DMS53 treated with DMSO at 0.1 percent for 48 hours (cell line): ENCODE data around the gene TMEM252.
A peak's percentile ranks its signal among the peaks of the same experiment; 100 is the strongest.

Source experiments
- DNase-seq: peaks from one replicate; lab custom pipeline; 2025; ENCODE audit not compliant: unreplicated experiment; lab: John Stamatoyannopoulos, UW

The TMEM252 gene

GRCh38 chr9:68540712-68541535 is at the start of gene TMEM252:
TMEM252 (minus strand) TSS chr9:68540883; CDS start chr9:68540814, 69 bp downstream.
- DNase-seq = no peak

GRCh38 chr9:68585034-68585761 is 44.5 kb upstream of the TMEM252 start:
- DNase-seq = no peak

GRCh38 chr9:68584189-68585033 is 43.7 kb upstream of the TMEM252 start:
- DNase-seq = peak; percentile 78

GRCh38 chr9:68581696-68582095 is 41.0 kb upstream of the TMEM252 start:
- DNase-seq = no peak

- no peak for DNase-seq
Measured at GRCh38 chr9:68577774-68578591, 37.3 kb upstream of the TMEM252 start.

GRCh38 chr9:68575817-68576216 is 35.1 kb upstream of the TMEM252 start:
- no peak for DNase-seq

GRCh38 chr9:68574150-68574549 is 33.5 kb upstream of the TMEM252 start:
- no peak for DNase-seq

GRCh38 chr9:68567565-68567964 is 26.9 kb upstream of the TMEM252 start:
- DNase-seq = no peak

GRCh38 chr9:68562461-68562860 is 21.8 kb upstream of the TMEM252 start:
- no peak for DNase-seq

GRCh38 chr9:68560071-68560844 is 19.6 kb upstream of the TMEM252 start:
- DNase-seq = no peak

GRCh38 chr9:68558545-68558944 is 17.9 kb upstream of the TMEM252 start:
- no peak for DNase-seq

GRCh38 chr9:68555437-68556150 is 14.9 kb upstream of the TMEM252 start:
- no peak for DNase-seq

- no peak for DNase-seq
Measured at GRCh38 chr9:68552700-68553476, 12.2 kb upstream of the TMEM252 start.

- DNase-seq = no peak
Measured at GRCh38 chr9:68551191-68551590, 10.5 kb upstream of the TMEM252 start.

GRCh38 chr9:68548241-68548640 is 7.6 kb upstream of the TMEM252 start:
- DNase-seq = no peak

- no peak for DNase-seq
Measured at GRCh38 chr9:68547417-68547816, 6.7 kb upstream of the TMEM252 start.

GRCh38 chr9:68546596-68547390 is 6.1 kb upstream of the TMEM252 start:
- DNase-seq = no peak
